ENCODE data around the gene PRELID3B. TPM values are rescaled to one million over a fixed set of nuclear protein-coding genes. Genes with fewer than 3 reads are reported as not detected.

The PRELID3B gene
- total RNA-seq, 1 experiment from 2014 or later, result 129 TPM

GRCh38 chr20:59048681-59049030 is 6.1 kb upstream of the PRELID3B start:
- H4K20me1 ChIP-seq (ENCODE audit: insufficient read depth), result no peaks in the 10 kb centered on the region
- no peak overlapping the region for H2AFZ ChIP-seq (ENCODE audit: low read depth, low read length, poor library complexity, severe bottlenecking)
- CTCF ChIA-PET, result no interaction called here
- no TSS peak for BruUV-seq (replicated peaks)
- H3K4me2 ChIP-seq (ENCODE audit: low read length), result no peak overlapping the region
- H3K36me3 ChIP-seq (ENCODE audit: control insufficient read depth in 1 of 2, insufficient read depth in 2 of 2, low read length in 2 of 2), result no peaks in the 10 kb centered on the region
- H3K4me1 ChIP-seq (ENCODE audit: control insufficient read depth in 1 of 2, insufficient read depth in 2 of 2, low read length in 2 of 2), result peaks cover 0 to 2% of the 10 kb centered on the region in 2 experiments; a peak in 2 of 4 replicates
- RAD21 ChIA-PET (ENCODE audit: low non-redundant PET in 1 of 2, low total read pairs in 2 of 2, uncharacterized antibody in 2 of 2, unreplicated experiment in 2 of 2), result no interaction called here
- H3K27ac ChIP-seq (ENCODE audit: low read depth, low read length), result no peak overlapping the region
- H3K4me3 ChIP-seq (replicated peaks in 1 of 2; ENCODE audit: low read depth in 1 of 2, low read length in 2 of 2), result no peak overlapping the region
- H3K9me2 ChIP-seq (ENCODE audit: insufficient read depth), result no peaks in the 10 kb centered on the region
- DNase-seq (ENCODE audit: low read depth, low spot score), result no peak
- no peaks in the 10 kb centered on the region for H3K9me3 ChIP-seq (ENCODE audit: control insufficient read depth in 1 of 2, insufficient read depth in 1 of 2, low read depth in 1 of 2, low read length in 2 of 2)
- POLR2A ChIA-PET, result no interaction called here
- no peak overlapping the region for H3K9ac ChIP-seq (ENCODE audit: low read length)
- TF ChIP-seq ELF1 (IDR thresholded peaks at IDR 0.05; ENCODE audit: borderline replicate concordance, low read depth) (no peak), MAX (IDR thresholded peaks at IDR 0.05) (no peak), ZBTB33 (IDR thresholded peaks at IDR 0.05; ENCODE audit: extremely low read depth, insufficient replicate concordance, low read length) (no peak), TCF7L2 (IDR thresholded peaks at IDR 0.05; ENCODE audit: borderline replicate concordance, extremely low read depth, insufficient read depth, insufficient read length) (no peak), REST (IDR thresholded peaks at IDR 0.05; ENCODE audit: low read depth) (no peak), EZH2 (IDR thresholded peaks at IDR 0.05) (no peak), SP1 (IDR thresholded peaks at IDR 0.05; ENCODE audit: low read depth) (no peak), POLR2AphosphoS5 (IDR thresholded peaks at IDR 0.05; ENCODE audit: low read depth, low read length) (no peak), CBX3 (IDR thresholded peaks at IDR 0.05; ENCODE audit: low read depth) (no peak), CEBPB (IDR thresholded peaks at IDR 0.05; ENCODE audit: low read depth) (no peak), EGR1 (IDR thresholded peaks at IDR 0.05; ENCODE audit: low read depth) (no peak), ZNF274 (IDR thresholded peaks at IDR 0.05; ENCODE audit: low read depth, low read length) (no peak), ZFX (IDR thresholded peaks at IDR 0.05) (no peak), CTCF (IDR thresholded peaks at IDR 0.05 in 2 of 3, conservative IDR thresholded peaks at IDR 0.05 in 1 of 3; ENCODE audit: borderline replicate concordance in 1 of 3, insufficient read depth in 1 of 3, low read depth in 2 of 3, low read length in 2 of 3) (no peak), EZH2phosphoT487 (IDR thresholded peaks at IDR 0.05; ENCODE audit: borderline replicate concordance) (no peak), FOSL1 (IDR thresholded peaks at IDR 0.05; ENCODE audit: low read depth) (no peak), SRF (IDR thresholded peaks at IDR 0.05; ENCODE audit: low read depth) (no peak)
- TF ChIP-seq, protein P1, sequence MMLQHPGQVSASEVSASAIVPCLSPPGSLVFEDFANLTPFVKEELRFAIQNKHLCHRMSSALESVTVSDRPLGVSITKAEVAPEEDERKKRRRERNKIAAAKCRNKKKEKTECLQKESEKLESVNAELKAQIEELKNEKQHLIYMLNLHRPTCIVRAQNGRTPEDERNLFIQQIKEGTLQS (IDR thresholded peaks at IDR 0.05), result no peak
- no peak for ATAC-seq
- intact Hi-C loops (cut with micrococcal nuclease), result no loop called here
- peaks cover 16% of the 10 kb centered on the region; the same call in 1 of the 2 replicates for H3K27me3 ChIP-seq (ENCODE audit: insufficient read depth, low read length)
- H3K79me2 ChIP-seq (ENCODE audit: insufficient read depth, low read length), result no peaks in the 10 kb centered on the region
